Hepatic stellate cell (primary cell): Measurements from ENCODE around the gene ZNF385A.

Source experiments
- DNase-seq: peaks from one replicate; pipeline ENCODE4 v3.0.0; 2011; ENCODE audit warnings: low spot score

The ZNF385A gene

GRCh38 chr12:54373649-54374561 is 10.6 kb downstream of the ZNF385A start:
- DNase-seq = no peak

- DNase-seq = no peak
These were observed 12.3 kb downstream of the ZNF385A start for GRCh38 chr12:54372113-54372806.

DNA sequence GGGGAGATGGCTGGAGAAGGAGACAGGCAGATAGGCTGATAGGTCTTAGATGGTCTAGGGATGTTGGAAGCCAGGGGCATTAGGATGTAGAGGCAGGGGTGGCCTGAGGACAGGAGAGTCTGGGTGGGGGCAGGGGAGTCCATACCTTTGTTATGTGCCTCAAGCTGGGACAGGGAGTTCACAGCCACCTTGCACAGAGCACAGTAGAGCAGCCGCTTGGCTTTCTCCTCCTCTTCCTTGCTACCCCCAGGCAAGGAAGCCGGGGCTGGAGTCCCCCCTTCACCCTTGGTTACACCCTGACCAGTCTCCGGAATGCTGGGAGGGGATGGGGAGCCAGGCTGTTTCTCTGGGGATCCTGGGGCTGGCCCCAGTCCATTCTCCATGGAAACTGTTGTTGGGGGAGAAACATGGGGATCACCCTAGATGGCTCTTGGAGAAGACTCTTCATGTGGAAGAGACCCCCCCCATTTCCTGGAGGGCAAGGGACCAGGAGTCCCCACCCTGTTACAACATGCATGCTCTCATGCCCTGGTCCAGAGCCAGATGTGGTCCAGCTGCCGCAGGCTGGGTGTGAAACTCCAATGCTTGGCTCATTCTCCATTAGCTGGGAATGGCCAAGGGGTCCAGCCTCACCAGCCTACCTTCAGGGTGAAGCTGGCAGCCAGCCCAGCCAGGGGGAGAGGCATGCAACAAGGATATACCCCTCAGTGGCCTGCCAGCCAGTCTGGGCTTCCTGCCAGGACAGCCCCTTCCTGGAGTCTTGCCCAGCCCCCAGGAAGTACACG is 13.0 kb downstream of the ZNF385A start:
- DNase-seq = no peak

- DNase-seq = peak; percentile 90
These were observed 14.3 kb downstream of the ZNF385A start for GRCh38 chr12:54370171-54370730.

- no peak for DNase-seq
These were observed 14.9 kb downstream of the ZNF385A start for GRCh38 chr12:54369597-54370131.

- DNase-seq = peak; percentile 86
These were observed 15.6 kb downstream of the ZNF385A start for GRCh38 chr12:54368709-54369596.

DNA sequence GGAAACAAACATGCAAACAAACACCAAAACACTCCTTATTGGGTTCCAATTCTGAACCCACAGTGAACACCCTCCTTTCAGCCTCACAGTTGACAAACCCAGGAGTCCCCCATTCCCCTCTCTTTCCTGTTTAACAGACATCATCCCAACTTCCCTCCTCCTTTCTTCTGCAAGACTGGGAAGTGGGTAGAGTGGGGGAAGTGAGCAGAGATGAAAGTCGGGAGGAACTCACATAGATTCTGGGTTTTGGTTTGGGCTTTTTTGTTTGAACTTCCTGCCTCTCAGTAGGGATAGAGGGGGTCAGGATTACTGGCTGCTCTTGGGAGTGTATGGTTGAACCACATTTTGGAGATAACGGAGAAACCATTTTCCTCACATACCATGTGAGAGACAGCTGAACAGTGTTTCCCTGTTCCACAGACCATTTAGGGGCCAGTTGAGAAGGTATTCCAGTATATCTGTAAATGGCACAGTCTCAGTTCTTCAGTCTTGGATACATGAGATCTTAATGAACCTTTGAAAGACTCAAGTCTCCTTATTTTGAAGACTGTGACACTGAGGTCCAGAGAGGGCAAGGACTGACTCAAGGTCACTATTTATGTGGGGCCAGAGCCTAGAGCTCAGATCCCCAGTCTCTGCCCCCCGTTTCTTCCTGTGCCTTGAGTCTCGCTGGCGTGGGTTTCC is 16.4 kb downstream of the ZNF385A start:
- DNase-seq = no peak

DNA sequence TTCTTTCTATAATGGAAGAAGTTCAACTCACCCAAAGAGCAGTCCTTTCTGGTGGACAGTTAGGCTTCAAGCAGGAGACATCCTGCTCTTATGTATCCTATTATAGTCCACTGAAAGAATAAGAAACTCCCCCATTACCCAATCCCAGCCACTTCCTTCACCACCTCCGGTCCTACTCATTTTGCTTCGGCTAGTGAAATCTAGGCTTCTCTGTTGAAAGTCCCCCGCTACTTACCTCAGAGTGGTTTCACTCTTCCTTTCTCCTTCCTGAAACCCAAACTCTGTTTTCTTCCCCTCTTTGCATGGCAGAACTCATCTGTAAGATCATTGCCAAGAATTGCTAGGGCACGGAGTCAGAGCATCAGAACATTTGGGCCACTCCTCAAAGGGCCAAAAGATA is 20.1 kb downstream of the ZNF385A start, which contains the start of gene GPR84:
Gene GPR84, minus strand, starts transcription at position 74 of the 400 bp plus-strand sequence. CDS start 635 bp downstream, outside the sequence.
- DNase-seq = no peak

GRCh38 chr12:54363618-54364017 is 20.9 kb downstream of the ZNF385A start:
- no peak for DNase-seq

- DNase-seq = no peak
These were observed 21.5 kb downstream of the ZNF385A start for GRCh38 chr12:54363047-54363446.

GRCh38 chr12:54360717-54361456 is 23.6 kb downstream of the ZNF385A start:
- DNase-seq = peak; percentile 47

DNA sequence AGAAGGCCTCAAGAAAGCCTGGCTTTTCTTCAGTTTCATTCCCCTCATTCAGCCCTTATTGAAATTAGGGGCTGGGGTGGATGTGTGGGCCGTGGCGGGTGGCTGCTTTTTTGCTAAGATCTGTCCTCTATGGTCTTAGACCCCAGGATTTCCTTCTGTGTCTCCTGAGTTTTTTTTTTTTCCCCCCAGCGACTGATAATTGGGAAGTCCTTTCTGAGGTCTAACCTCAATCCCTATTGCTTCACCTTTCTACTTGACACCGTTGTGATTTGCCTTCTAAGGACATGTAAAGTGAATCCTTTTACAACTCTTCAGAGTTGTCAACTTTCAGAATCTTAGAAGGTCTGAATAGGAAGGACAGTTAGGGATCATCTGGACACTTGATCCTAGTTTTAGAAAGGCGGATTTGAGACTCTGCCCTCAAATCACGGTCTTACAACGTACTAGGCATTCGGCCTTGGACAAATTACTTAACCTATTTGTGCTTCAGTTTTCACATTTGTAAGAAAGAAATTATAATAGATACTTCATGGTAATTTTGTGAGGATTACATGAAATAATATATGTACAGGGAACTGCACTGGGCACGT is 24.7 kb downstream of the ZNF385A start:
- DNase-seq = no peak

GRCh38 chr12:54358945-54359761 is 25.4 kb downstream of the ZNF385A start:
- peak; percentile 99 for DNase-seq

DNA sequence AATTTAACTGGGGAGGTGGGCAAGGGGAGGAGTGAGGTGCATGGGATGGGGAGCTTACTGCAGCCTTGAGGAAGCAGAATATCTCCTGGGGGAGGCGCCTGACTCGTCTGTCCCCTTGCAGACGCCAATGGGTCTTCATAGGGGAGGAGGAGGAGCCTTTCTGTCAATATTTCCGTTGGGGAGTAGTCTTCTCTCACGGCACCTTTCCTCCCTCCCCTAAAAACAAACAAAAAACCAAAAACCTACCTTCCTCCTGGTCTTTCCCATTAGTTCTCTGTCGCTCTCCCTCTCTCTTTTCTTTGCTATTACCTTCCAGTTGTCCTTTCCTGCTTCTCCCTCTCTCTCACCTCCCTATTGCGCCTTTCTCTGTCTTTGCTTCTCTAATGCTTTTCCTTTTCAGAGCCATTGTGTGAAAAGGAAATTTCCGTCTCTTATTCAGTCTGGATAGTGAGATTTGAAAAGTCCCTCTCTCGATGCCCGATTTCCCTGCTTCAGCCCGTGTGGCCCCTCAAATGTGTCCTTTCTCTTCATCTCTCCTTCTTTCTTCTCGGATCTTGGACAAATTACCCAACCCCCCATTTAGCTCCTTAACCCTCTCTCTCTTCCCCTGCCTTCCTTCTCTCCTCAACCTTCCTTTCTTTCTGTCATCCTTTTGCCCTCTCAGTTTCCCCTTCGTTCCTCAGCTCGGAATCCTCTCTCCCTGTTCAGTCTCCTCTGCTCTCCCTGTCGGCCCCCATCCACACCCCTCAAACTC is 26.2 kb downstream of the ZNF385A start:
- no peak for DNase-seq

DNA sequence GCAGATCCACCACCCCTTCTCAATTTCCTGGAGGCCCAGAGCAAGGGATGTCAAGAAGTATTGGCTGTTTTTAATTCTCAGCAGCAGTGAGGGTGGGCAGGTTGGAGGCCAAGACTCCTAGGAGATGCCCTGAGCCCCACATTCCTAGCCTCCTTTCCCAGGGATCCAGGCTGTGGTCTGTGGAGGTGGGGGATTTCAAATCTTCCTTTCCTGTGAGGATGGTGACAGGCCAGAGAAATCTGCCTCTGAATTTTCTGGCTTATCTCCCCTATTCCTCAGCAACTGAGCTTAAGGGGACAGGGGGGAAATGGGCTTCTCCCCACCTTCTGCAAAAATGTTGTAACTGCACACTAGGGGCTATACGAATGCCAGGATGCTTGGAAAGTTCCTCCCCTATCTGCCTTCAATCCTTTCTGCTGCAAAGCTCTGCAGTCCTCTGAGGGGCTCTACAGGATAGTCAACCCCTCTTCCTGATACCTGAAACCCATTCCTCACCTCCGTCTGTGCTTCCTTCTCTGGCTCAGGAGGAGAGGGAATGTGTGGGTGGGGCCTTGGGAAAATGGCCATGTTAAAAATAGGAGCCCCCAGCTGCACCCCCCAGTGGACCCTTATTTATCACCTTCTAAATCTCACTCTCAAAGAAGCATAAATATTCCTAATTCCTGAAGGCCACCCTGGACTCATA is 26.9 kb downstream of the ZNF385A start:
- no peak for DNase-seq

GRCh38 chr12:54356951-54357356 is 27.6 kb downstream of the ZNF385A start:
- DNase-seq = no peak

DNA sequence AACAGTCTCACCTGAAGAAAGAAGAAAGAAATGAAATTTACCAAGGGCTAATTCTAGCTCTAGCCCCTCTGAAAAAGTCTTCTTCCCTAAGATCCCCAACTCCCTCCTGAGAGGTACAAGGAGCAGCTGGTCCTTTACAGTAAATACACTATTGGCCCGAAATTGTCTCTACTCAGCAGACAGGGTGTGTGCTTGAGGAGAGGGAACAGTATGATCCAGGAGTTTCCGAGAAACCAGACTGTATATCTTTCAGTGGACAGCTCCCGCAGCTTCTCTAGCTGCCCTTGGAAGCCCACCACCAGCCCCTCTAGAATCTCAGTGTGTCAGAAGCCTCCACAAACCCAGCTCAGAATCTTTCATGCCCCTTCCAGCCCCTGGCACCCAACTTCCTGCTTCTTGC is 28.3 kb downstream of the ZNF385A start:
- no peak for DNase-seq
